Cardiac fibroblast (primary cell): Measurements from ENCODE around the gene AMDHD2.

Source experiments
- DNase-seq, 2 donors: peaks; one replicate each; pipeline versions ENCODE4 v3.0.0 to v3.0.0-alpha.2; 2010; ENCODE audit warnings: low read depth in 2 of 2
- H3K4me3 ChIP-seq, 2 donors: replicated peaks in 1 of 2; 1 replicate in 1 of 2; 2 replicates in 1 of 2; pipeline ENCODE4 v1.5.1; 2011; ENCODE audit warnings: low read depth in 2 of 2, low read length in 2 of 2, mild to moderate bottlenecking in 2 of 2, moderate library complexity in 1 of 2
- TF ChIP-seq, protein P1 (sequence below): IDR thresholded peaks from one replicate; pipeline ENCODE4 v1.5.1; 2011; ENCODE audit warnings: low read depth, mild to moderate bottlenecking, low read length, inconsistent platforms

AMDHD2 gene

DNA sequence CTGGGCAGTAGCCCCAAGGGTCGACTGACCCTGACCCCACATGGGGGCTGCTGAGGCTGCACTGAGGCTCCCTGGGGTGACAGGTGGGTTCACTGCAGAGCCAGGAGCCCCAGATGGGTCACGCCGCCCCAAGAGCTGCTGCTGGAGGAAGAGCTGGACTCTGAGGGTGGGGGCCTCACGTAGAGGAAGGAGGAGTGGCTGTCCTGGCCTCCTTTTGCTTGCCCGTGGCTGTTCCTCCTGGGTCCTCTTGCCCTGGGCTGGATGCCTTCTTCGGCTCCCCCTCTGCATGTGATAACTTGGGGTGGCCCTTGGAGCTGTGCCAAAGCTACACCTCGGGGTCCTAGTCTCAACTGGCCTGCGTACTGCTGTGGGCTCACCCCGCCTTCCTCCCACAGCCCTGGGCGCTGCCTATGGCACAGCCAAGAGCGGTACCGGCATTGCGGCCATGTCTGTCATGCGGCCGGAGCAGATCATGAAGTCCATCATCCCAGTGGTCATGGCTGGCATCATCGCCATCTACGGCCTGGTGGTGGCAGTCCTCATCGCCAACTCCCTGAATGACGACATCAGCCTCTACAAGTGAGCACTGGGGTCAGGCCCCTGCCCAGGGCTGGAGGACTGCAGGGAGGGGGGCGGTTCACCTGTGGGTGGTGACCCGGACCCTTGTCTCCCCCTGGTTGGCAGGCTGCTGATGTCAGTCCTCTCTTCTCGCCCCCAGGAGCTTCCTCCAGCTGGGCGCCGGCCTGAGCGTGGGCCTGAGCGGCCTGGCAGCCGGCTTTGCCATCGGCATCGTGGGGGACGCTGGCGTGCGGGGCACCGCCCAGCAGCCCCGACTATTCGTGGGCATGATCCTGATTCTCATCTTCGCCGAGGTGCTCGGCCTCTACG lies 1.1 kb upstream of the AMDHD2 start:
- DNase-seq = no peak
- H3K4me3 ChIP-seq = no peak overlapping the region
- TF ChIP-seq, protein P1, sequence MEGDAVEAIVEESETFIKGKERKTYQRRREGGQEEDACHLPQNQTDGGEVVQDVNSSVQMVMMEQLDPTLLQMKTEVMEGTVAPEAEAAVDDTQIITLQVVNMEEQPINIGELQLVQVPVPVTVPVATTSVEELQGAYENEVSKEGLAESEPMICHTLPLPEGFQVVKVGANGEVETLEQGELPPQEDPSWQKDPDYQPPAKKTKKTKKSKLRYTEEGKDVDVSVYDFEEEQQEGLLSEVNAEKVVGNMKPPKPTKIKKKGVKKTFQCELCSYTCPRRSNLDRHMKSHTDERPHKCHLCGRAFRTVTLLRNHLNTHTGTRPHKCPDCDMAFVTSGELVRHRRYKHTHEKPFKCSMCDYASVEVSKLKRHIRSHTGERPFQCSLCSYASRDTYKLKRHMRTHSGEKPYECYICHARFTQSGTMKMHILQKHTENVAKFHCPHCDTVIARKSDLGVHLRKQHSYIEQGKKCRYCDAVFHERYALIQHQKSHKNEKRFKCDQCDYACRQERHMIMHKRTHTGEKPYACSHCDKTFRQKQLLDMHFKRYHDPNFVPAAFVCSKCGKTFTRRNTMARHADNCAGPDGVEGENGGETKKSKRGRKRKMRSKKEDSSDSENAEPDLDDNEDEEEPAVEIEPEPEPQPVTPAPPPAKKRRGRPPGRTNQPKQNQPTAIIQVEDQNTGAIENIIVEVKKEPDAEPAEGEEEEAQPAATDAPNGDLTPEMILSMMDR = no peak

DNA sequence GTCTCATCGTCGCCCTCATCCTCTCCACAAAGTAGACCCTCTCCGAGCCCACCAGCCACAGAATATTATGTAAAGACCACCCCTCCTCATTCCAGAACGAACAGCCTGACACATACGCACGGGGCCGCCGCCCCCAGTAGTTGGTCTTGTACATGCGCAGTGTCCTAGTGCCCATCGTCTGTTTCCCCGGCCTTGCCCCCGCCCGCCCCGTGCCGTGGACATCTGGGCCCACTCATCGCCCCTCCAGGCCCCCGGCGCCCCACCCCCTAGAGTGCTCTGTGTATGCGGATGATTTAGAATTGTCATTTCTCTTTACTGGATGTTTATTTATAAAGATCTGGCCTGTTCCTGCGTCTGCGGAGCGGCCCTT lies 475 bp upstream of the AMDHD2 start:
- peak overlapping the region in 1 of 2 donors; percentile 24 for H3K4me3 ChIP-seq

DNA sequence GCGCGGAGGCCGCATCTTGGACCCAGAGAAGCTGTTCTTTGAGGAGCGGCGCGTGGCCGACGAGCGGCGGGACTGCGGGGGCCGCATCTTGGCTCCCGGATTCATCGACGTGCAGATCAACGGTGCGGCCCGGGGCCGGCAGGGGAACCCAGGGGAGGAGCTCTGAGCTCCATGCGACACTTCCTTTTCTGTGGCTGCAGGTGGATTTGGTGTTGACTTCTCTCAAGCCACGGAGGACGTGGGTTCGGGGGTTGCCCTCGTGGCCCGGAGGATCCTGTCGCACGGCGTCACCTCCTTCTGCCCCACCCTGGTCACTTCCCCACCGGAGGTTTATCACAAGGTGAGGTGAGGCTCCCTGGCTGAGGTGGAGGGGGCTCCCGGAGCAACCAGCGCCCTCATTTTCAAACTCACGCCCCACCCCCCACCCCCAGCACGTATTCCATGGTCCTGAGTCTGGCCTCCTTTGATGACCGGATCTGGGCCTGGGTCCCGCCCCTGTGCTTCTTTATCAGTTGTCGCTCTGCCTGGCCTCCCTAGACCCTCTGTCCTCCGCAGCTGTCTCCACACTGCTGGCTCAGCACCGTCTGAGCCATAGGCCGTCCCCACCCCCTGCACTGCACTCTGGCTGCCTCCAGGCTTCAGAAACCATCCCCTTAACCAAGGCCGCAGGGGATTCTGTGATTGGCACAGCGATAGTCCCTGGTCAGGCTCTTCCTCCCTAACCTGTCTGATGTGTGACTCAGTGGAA lies 787 bp downstream of the AMDHD2 start:
- no peak for DNase-seq
- TF ChIP-seq, protein P1 = no peak
- H3K4me3 ChIP-seq = peak overlapping the region; percentile 79

More for the DNA sequence above, 475 bp upstream of the AMDHD2 start:
- TF ChIP-seq, protein P1 = no peak
- DNase-seq = no peak

DNA sequence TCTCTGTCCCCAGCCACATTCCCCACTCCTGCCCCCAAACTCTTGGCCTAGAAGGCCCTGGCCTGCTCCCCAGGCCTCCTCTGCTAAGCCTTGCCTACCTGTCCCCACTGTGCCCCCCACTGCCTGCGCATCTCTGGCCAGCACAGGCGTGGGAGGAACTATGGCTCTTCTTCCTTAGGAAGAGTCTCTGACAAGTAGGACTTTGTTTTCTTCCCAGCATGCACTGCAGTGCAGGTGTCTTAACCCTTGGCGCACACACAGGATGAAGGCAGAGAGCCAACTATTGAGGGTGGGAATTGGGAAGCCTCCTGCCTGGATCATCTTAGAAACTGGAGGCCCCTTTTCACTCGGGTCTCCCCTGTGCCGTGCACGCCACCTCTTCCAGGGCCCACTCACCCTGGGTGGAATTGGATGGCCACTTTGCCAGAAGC lies 3.6 kb downstream of the AMDHD2 start:
- TF ChIP-seq, protein P1 = no peak
- no peak overlapping the region for H3K4me3 ChIP-seq
- no peak for DNase-seq

DNA sequence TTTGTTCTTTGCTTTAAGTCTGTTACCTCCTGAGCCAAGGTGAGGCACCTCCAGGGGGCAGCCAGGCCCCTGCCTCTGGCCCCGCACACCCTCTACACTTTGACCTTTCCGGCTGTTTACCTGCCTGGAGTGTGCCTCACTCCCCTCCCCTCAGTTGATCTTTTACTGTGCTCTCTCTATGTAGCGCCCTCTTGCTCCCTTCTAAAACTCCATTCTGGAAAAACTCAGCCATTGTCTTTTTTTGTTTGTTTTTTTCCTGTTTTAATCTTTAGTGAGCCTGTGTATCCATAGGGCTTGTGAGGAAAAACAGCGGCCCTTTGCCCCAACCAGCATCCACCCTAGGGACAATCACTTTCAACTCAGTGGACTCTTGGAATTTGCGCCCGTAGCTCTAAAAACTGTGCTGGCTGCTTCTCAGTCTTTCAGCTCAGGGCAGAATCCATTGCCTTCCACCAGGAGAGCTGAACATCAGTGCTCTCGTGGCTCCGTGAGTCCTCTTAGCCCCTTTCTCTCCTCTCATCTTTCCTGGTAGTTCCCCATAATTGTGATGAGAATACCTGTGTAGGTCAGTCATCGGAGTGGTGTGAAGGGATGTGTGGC lies 4.3 kb downstream of the AMDHD2 start:
- TF ChIP-seq, protein P1 = no peak
- H3K4me3 ChIP-seq = no peak overlapping the region
- no peak for DNase-seq

DNA sequence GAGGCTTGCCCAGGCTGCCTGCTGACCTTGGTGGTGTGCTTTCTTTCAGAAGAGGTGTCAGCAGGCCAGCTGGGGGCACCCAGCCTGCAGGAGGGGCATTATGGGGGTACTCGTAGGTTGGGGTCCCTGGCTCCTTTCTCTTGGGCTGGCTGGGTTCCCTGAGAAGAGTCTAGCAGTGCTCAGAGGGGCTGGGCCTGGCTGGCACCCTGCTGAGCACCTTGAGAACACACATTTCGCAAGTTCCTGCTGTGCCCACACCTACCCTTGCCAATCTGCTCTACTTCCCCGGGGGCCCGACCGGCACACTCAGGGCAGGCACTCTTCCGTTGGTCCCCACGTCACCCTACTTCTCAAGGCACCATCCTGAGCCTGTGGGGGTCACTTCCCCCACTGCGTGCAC lies 6.0 kb downstream of the AMDHD2 start:
- H3K4me3 ChIP-seq = no peak overlapping the region
- DNase-seq = no peak
- TF ChIP-seq, protein P1 = no peak
